CD4-positive, alpha-beta T cell treated with Interleukin-1 beta for 1 hour (primary cell): ENCODE measurements around the gene CXCR6.

Experiments
- DNase-seq, 2 donors: peaks; one replicate each; pipeline ENCODE4 v3.0.0-alpha.2; 2020 to 2022

CXCR6 gene

GRCh38 chr3:45943207-45943846 lies at the start of gene CXCR6:
Gene CXCR6 (plus strand): TSS chr3:45943464. CDS start chr3:45946482, 3,018 bp downstream.
- DNase-seq, result peak in 1 of 2 donors; percentile 48

GRCh38 chr3:45894015-45894414 lies 49.2 kb upstream of the CXCR6 start:
- no peak for DNase-seq

- DNase-seq, result no peak
These were observed 47.4 kb upstream of the CXCR6 start for GRCh38 chr3:45895686-45896468.

GRCh38 chr3:45896956-45897355 lies 46.3 kb upstream of the CXCR6 start:
- DNase-seq, result no peak

- no peak for DNase-seq
These were observed 38.3 kb upstream of the CXCR6 start for GRCh38 chr3:45904931-45905330.

- DNase-seq, result no peak
These were observed 37.5 kb upstream of the CXCR6 start for GRCh38 chr3:45905755-45906154.

GRCh38 chr3:45906681-45907407 lies 36.4 kb upstream of the CXCR6 start:
- DNase-seq, result no peak

GRCh38 chr3:45907769-45908705 lies 35.2 kb upstream of the CXCR6 start:
- DNase-seq, result peak in 1 of 2 donors; percentile 35

GRCh38 chr3:45908761-45909160 lies 34.5 kb upstream of the CXCR6 start:
- no peak for DNase-seq

GRCh38 chr3:45909542-45909941 lies 33.7 kb upstream of the CXCR6 start:
- no peak for DNase-seq

- DNase-seq, result no peak
These were observed 32.4 kb upstream of the CXCR6 start for GRCh38 chr3:45910892-45911291.

- no peak for DNase-seq
These were observed 31.6 kb upstream of the CXCR6 start for GRCh38 chr3:45911511-45912226.

- no peak for DNase-seq
These were observed 30.8 kb upstream of the CXCR6 start for GRCh38 chr3:45912435-45912834.

GRCh38 chr3:45914362-45915058 lies 28.8 kb upstream of the CXCR6 start:
- DNase-seq, result no peak

- DNase-seq, result no peak
These were observed 28.2 kb upstream of the CXCR6 start for GRCh38 chr3:45915059-45915439.

- peak; percentile 55 to 62 for DNase-seq
These were observed 27.6 kb upstream of the CXCR6 start for GRCh38 chr3:45915518-45916231.

GRCh38 chr3:45917146-45917898 lies 25.9 kb upstream of the CXCR6 start:
- no peak for DNase-seq

- DNase-seq, result no peak
These were observed 21.9 kb upstream of the CXCR6 start for GRCh38 chr3:45921158-45922038.

GRCh38 chr3:45922039-45922326 lies 21.3 kb upstream of the CXCR6 start:
- no peak for DNase-seq
